ENCODE results near the gene ATF5.

DNA sequence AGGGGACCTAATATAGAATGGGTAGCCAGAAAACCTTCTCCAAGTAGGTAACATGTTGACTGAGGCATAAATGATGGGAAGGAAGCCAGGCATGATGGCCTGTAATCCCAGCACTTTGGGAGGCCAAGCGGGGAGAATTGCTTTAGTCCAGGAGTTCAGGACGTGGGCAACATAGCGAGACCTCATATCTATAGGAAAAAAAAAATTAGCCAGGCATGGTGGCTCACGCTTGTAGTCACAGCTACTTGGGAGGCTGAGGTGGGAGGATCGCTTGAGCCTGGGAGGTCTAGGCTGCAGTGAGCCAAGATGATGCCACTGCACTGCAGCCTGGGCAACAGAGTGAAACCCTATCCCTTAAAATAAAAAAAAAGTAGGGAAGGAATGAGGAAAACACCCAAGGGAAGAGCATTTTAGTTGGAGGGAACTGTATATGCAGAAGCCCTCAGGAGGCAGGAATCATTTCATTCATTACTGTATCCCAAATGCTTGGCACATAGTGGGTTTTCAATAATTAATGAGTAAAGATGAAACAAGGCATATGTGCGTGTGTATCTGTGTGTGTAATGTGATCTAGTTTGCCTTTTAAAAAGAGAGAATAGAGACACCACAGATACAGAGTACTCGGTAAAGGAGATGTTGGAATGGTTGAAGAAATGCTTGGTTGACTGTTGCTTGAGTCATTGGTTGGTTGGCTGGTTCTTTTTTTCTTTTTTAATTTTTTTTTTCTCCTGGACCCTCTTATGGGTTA, 2.5 kb downstream of the ATF5 start:
- TF ChIP-seq JUND (IDR thresholded peaks at IDR 0.05; ENCODE audit: low read length) = no peak
- TF ChIP-seq, protein P1, sequence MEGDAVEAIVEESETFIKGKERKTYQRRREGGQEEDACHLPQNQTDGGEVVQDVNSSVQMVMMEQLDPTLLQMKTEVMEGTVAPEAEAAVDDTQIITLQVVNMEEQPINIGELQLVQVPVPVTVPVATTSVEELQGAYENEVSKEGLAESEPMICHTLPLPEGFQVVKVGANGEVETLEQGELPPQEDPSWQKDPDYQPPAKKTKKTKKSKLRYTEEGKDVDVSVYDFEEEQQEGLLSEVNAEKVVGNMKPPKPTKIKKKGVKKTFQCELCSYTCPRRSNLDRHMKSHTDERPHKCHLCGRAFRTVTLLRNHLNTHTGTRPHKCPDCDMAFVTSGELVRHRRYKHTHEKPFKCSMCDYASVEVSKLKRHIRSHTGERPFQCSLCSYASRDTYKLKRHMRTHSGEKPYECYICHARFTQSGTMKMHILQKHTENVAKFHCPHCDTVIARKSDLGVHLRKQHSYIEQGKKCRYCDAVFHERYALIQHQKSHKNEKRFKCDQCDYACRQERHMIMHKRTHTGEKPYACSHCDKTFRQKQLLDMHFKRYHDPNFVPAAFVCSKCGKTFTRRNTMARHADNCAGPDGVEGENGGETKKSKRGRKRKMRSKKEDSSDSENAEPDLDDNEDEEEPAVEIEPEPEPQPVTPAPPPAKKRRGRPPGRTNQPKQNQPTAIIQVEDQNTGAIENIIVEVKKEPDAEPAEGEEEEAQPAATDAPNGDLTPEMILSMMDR (IDR thresholded peaks at IDR 0.05; ENCODE audit: control extremely low read depth in 1 of 3, insufficient read depth in 1 of 3, low read depth in 1 of 3, low read length in 3 of 3) = no peak
- no peak for TF ChIP-seq SIN3A (conservative IDR thresholded peaks at IDR 0.05 in 1 of 2, IDR thresholded peaks at IDR 0.05 in 1 of 2; ENCODE audit: low read depth in 1 of 2, low read length in 2 of 2)
- TF ChIP-seq RAD21 (IDR thresholded peaks at IDR 0.05 in 1 of 2, conservative IDR thresholded peaks at IDR 0.05 in 1 of 2; ENCODE audit: low read depth in 2 of 2, low read length in 2 of 2) = no peak
- TF ChIP-seq CEBPB (IDR thresholded peaks at IDR 0.05; ENCODE audit: low read depth, low read length) = no peak
- TF ChIP-seq BRCA1 (IDR thresholded peaks at IDR 0.05; ENCODE audit: low read depth, low read length) = no peak
- TF ChIP-seq GABPA (IDR thresholded peaks at IDR 0.05; ENCODE audit: borderline replicate concordance, insufficient read depth, low read length) = no peak
- TF ChIP-seq, protein P2, sequence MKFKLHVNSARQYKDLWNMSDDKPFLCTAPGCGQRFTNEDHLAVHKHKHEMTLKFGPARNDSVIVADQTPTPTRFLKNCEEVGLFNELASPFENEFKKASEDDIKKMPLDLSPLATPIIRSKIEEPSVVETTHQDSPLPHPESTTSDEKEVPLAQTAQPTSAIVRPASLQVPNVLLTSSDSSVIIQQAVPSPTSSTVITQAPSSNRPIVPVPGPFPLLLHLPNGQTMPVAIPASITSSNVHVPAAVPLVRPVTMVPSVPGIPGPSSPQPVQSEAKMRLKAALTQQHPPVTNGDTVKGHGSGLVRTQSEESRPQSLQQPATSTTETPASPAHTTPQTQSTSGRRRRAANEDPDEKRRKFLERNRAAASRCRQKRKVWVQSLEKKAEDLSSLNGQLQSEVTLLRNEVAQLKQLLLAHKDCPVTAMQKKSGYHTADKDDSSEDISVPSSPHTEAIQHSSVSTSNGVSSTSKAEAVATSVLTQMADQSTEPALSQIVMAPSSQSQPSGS (IDR thresholded peaks at IDR 0.05; ENCODE audit: low read length) = no peak
- no peak for TF ChIP-seq EZH2 (IDR thresholded peaks at IDR 0.05; ENCODE audit: low read depth, low read length, severe bottlenecking)
- TF ChIP-seq EP300 (IDR thresholded peaks at IDR 0.05; ENCODE audit: borderline replicate concordance in 1 of 2, low read depth in 2 of 2, low read length in 2 of 2) = no peak
- TF ChIP-seq TAF1 (IDR thresholded peaks at IDR 0.05; ENCODE audit: low read depth, low read length) = no peak
- TF ChIP-seq NRF1 (IDR thresholded peaks at IDR 0.05; ENCODE audit: low read depth, low read length) = no peak
- no peak for TF ChIP-seq E2F6 (IDR thresholded peaks at IDR 0.05)
- TF ChIP-seq TAF7 (optimal IDR thresholded peaks at IDR 0.05; ENCODE audit: borderline replicate concordance, low read depth, low read length) = no peak

Data from H1 (cell line).